SH-SY5Y (cell line): ENCODE measurements around the gene PFKP.

Experiments
- GATA2 ChIP-seq: IDR thresholded peaks from 2 replicates; pipeline ENCODE4 v1.6.1; 2011; ENCODE audit warnings: mild to moderate bottlenecking, low read depth, low read length
- GATA3 ChIP-seq: IDR thresholded peaks from 2 replicates; pipeline ENCODE4 v1.6.1; 2011; ENCODE audit warnings: low read depth, mild to moderate bottlenecking, low read length, moderate library complexity

PFKP gene

DNA sequence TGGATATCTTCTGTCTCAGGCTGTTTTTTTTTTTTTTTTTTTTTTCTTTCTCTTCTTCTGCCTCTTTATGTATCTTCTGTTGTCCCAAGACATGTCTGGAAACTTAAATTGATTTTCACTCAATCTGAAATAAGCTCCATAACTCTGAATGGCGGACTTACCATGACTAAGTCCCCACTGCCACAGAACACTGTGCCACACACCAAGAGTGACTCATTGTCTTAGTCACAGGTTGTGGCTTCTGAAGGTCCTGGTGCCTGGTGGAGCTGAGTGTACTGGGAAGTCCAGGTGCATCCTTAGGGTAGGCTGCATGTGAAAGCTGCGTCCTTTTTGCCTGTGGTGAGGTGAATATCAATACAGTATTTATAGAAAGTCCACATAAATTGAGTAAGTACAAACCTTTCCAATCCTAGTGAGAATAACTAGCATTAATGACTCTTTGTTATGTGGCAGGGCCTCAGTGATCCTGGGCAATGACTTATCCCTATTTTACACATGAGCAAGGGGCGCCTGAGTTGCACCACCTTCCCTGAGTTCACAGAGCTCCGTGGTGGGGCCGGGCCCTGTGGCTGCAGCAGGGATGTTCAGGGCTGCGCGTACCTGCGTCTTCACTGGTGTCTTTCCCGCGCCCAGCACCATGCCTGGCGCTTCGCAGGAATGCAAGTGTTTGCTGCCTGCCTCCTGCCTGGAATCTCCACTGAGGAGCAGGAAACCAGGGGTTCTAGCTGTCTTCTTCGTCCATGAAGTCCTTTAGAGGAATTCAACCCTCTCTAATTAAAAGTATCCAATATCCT, 4.3 kb downstream of the PFKP start:
- TF ChIP-seq GATA3: no peak
- TF ChIP-seq GATA2: no peak

DNA sequence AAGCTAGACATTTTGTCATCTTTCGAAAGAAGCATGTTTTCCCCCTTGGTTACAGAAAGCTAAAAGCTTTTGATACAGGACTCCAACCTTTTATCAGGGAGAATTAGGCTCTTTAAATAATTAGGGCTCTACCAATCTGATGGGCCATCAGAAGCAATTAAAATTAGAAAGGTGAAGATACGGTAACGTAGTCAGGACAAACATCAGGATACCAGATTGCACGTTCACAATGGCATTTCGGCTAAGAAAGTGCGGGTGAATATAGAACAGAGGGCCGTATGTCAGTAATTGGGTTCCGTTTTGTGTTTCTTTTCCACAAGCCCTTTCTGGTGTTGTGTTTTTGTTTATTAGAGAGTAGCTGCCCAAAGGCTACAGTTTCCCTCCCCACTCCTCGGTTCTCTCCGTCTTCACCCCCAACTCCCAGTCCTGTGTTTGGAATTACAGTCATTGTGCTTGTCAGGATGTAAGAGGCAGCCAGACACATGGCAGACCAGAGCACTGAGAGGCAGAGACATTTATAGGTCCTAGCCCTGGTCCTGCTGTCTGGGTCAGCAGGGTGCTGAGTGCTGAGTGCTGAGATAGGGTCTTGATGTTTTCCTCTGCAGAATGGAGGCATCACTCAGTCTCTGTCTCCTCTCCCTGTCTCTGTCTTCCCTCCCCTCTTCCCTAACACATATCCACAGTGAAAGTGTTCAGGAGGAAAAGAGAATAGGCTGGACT, 5.5 kb downstream of the PFKP start:
- TF ChIP-seq GATA3: peak; percentile 99
- peak; percentile 98 for TF ChIP-seq GATA2

DNA sequence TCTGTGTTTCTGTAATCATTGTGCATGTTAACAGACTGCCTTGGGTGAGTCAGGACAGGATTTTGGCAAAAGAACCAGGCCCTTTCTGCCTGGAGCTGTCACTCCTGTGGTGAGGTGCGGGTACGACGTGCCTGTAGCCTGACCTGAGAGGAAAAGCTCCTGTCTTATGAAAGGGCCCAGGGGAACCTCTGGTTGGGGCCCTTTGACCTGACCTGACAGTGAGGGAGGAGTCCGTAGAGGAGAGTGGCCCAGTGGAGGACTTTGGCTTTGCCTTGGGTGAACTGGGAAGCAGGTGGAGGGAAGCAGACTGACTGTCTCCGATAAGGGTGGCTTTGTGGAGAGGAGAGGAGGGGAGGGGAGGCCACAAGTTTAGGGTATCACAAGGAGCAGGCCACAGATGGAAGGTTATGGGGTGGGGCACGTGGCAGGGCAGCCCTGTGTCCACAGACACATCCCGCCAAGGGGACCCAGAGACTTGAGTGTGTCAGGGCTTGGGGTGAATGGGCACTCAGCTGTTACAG, 6.9 kb downstream of the PFKP start:
- TF ChIP-seq GATA3 (no peak), GATA2 (no peak)

DNA sequence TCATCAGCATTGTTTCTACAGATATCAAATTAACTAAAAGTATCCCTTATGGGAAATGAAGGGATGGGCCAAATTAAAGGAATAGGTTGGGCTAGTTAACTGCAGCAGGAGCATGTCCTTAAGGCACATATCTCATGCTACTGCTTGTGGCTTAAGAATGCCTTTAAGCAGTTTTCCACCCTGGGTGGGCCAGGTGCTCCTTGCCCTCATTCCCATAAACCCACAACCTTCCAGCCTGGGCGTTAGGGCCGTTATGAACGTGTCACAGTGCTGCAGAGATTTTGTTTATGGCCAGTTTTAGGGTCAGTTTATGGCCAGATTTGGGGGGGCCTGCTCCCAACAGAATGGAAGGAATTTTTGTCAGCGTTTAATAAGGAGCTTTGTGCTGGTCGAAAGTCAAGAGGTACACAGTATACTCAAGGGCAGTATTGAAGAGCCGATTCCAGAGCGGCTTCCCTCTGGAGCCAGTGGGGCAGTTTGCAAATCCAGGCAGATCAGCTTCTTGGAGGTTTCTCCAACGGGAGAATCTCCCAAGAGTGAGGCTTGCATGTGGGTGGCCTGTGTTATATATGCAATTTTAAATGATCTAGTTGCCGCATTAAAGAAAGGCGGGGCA, 7.7 kb downstream of the PFKP start:
- no peak for TF ChIP-seq GATA3
- TF ChIP-seq GATA2: no peak

DNA sequence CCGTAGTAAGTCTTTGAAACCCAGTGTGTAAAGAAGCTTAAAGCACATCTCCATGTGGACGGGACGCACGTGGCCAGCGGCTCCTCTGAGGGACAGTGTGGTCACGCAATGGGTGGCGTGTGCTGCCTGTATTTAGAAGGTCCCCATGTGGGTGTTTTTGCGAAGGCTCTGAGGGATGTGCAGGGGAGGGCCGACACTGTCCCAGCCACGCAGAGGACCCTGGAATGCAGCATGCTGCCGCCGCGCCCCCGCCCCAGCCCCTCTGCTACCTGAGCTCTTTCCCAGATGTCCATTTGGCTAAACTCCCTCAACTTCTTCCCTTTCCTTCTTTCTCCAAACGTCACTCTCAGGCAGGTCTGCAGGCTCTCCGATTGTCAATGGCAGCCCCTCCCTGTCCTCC, 8.8 kb downstream of the PFKP start:
- no peak for TF ChIP-seq GATA2

DNA sequence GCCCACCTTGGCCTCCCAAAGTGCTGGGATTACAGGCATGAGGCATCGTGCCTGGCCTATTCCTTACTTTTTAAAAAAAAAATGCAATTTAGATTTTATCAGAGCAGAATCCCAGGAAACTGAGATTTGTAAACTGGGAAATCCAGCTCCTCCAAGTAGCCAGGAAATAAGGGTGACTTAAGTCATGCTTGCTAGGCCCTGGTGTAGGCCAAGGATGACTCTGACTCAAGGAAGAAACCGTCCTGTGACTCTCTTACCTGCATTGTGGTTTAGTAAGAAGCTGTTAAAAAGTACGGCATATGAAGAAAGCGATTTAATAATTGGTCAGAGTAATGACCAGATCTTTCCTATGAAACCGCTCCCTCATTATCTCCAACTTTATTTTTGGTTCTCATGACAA, 10.2 kb downstream of the PFKP start:
- TF ChIP-seq GATA3 (no peak), GATA2 (no peak)

DNA sequence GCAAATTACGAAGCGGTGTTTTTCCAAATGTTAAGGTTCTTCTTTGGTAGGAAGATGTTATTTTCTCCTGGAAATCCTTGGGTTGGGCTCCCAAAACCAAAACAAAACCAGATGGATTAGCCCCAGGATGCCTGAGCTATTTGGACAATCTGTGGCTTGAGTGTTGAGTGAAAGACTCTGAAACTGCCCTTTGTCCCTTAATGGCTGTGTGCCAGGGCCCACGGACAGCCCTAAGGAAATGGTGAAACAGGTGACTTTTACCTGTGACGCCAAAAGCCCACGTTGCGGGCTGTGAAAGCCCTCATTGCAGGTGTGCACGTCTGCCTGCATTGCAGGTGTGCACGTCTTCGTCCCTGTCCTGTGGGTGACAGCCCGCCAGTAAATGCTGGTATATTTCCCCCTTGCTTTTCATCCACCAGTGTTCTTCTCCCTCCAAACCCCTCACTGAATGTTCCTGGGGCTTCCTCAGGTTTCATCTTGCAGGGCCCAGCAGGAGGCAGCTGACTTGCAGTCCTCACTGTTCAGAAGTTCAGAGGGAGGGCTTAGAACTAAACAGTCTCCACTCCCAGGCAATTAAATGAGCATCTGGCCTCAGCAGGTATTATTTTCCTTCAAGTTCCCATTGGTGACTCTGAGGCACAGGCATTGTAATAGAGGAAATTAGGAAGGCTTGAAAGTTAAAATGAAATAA, 10.7 kb downstream of the PFKP start:
- TF ChIP-seq GATA2: no peak
- TF ChIP-seq GATA3: no peak

DNA sequence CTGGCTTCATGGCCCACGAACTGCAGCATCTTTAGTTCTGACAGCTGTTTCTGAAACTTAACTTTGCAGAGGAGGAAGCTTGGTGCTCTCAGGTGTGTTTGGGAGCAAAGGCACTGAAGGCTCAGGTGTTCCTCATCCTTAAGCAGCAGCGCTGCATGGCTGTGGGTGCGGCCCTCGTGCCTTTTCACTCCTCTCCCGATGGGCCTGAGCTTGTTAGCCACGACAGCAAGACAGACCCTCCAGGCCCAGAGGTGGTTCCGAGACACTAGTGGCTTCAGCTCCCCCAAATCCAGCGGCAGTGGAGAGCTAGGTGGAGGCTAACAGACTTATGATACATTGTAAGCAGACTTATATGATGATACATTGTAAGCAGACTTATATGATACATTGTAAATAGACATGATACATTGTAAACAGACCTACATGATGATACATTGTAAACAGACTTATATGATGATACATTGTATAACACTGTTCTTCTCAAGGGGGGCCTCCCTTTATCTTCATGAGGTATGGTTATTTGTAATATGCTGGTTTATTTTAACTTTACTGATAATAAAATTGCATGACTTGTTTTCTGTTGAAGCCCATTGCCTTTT, 14.1 kb downstream of the PFKP start:
- no peak for TF ChIP-seq GATA3
- no peak for TF ChIP-seq GATA2

DNA sequence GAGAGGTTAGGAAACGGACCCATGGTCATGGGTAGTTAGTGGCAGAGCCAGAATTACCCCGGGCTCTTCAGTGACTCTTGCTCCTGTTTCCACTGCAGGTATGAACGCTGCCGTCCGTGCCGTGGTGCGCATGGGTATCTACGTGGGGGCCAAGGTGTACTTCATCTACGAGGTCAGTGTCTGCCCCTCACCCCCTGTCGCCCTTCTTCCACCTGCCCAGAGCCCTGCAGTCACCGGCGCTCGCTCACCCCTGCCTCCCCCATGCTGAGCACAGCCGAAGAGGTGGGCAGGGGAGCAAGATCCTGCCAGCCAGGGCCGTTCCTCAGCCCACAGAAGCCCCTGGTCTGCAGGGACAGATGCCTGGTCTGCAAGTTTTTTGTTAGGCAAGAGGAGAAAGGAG, 14.9 kb downstream of the PFKP start:
- no peak for TF ChIP-seq GATA3
- no peak for TF ChIP-seq GATA2

DNA sequence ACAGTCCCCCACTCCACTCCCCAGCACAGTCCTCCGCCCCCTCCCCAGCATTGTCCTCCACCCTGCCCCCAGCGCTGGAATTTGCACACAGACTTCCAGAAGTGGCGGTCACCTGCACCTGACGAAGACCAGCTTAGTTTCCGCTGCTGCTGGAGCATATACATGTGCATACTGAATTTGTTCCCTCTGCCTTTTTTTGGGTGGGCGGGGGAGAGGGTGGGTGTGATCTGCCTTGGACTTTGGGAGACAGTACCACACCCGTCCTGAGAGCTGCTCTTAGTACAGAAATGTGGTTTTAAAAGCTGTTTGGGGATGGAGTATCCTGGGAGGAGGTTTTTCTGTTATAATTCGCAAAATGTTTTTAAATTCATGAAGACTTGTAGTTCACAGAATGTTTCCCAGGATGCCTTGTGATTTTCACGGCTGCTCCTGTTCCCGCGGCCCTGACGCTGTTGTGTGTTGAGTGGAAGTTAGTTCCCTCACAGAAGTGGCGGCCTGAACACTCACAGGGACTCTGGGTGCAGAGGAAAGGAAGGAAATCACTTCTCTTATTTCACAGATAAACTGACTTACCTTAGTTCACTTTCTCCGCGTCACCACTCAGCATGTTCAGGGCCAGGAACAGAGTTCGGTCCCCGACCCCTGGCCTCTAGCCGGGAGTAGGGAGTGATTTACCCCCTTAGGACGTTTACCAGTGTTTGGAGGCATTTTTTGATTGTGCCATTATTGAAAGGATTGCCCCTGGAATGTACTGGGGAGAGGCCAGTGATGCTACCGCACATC, 18.6 kb downstream of the PFKP start:
- TF ChIP-seq GATA3 (no peak), GATA2 (no peak)

DNA sequence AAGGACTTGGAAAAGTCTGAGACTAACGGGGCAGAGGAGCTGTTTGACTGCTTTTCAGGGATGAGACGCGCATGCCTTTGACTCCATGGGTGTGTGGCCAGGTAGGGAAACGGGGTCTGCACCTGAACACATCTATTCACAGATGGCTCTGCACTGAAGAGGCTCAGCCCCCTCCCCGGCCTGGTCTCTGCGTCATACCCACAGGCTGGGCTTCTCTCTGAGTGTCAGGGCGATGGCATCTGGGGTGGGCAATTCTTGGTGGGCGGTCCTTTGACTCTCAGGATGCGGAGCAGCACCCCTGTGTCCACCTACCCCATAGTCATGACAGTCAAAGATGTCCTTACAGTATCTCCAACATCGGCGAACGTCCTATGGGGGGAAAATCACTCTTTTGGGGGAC, 23.0 kb downstream of the PFKP start:
- TF ChIP-seq GATA3 (no peak), GATA2 (no peak)

DNA sequence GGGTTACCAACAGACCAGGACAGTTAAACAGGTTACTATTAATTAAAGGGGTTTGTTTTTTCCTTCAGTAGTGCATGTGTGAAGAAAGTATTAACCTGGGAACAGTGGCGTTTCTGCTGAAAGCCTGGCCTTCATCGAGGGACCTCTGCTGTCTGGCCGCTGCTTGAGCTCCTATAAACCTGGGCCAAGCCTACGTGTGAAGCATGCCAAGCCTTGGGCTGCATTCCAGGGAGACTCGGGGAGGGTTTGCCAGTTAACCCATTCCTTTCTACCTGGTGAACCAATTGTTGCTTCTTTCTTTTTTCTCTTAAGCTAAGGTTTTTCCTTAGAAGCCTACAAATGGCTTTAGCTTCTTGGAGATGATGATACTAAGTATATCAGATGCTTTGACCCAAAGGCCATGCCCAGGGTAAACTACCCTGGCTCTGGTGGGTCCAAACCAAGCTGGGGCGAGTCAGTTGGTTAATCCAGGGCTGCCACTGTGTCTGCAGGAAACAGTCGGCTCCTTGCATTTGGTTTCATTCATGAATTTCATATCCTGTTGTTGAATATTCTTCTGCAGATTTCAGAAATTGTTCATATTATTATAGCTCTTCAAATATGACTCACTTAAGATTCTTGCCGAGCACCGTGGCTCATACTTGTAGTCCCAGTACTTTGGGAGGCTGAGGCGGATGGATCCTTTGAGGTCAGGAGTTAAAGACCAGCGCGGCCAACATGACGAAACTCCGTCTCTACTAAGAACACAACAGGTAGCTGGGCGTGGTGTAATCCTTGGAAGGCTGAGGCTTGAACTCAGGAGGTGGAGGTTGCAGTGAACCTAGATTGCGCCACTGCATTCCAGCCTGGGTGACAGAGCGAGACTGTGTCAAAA, 23.8 kb downstream of the PFKP start:
- TF ChIP-seq GATA3 (no peak), GATA2 (no peak)
